Hepatocyte (in vitro differentiated cells): ENCODE measurements around the gene DRAP1. TPM values are rescaled to one million over a fixed set of nuclear protein-coding genes. Genes with fewer than 3 reads are reported as not detected.

Experiments used
- DNase-seq: peaks from one replicate; pipeline ENCODE4 v3.0.0-alpha.2; 2016; ENCODE audit warnings: low spot score
- H2AFZ ChIP-seq: fragments of 200-600 bp; sonication (generic); 2 replicates; pipeline ENCODE4 v1.6.0; 2016; ENCODE audit warnings: antibody characterized with exemption, mild to moderate bottlenecking
- H3K27ac ChIP-seq: fragments of 200-600 bp; sonication (generic); 2 replicates; pipeline ENCODE4 v1.5.1; 2016; ENCODE audit warnings: mild to moderate bottlenecking
- H3K27me3 ChIP-seq: fragments of 200-600 bp; sonication (generic); 2 replicates; pipeline ENCODE4 v1.6.1; 2016
- H3K36me3 ChIP-seq: fragments of 200-600 bp; sonication (generic); replicated peaks from 2 replicates; pipeline ENCODE4 v1.5.1; 2016; ENCODE audit warnings: low read depth; ENCODE audit not compliant: insufficient read depth
- H3K4me1 ChIP-seq: fragments of 200-600 bp; sonication (generic); 2 replicates; pipeline ENCODE4 v1.5.1; 2016; ENCODE audit warnings: mild to moderate bottlenecking, moderate library complexity; ENCODE audit not compliant: insufficient read depth
- H3K4me2 ChIP-seq: fragments of 200-600 bp; sonication (generic); 2 replicates; pipeline ENCODE4 v1.6.0; 2016
- H3K4me3 ChIP-seq: fragments of 200-600 bp; sonication (generic); 2 replicates; pipeline ENCODE4 v1.5.1; 2016; ENCODE audit warnings: mild to moderate bottlenecking
- H3K79me2 ChIP-seq: fragments of 200-600 bp; sonication (generic); 2 replicates; pipeline ENCODE4 v1.6.0; 2017; ENCODE audit warnings: mild to moderate bottlenecking
- H3K9me2 ChIP-seq: fragments of 200-600 bp; sonication (generic); replicated peaks from 2 replicates; pipeline ENCODE4 v1.6.0; 2017; ENCODE audit warnings: mild to moderate bottlenecking; ENCODE audit not compliant: insufficient read depth
- H3K9me3 ChIP-seq: fragments of 200-600 bp; sonication (generic); 2 replicates; pipeline ENCODE4 v1.5.1; 2016; ENCODE audit warnings: low read depth, mild to moderate bottlenecking
- H4K20me1 ChIP-seq: fragments of 200-600 bp; sonication (generic); 2 replicates; pipeline ENCODE4 v1.6.0; 2016; ENCODE audit warnings: mild to moderate bottlenecking; ENCODE audit not compliant: insufficient read depth, poor library complexity, severe bottlenecking
- CTCF ChIP-seq: fragments of 200-600 bp; sonication (generic); IDR thresholded peaks from 2 replicates; pipeline ENCODE4 v1.5.1; 2016; ENCODE audit warnings: antibody characterized with exemption, mild to moderate bottlenecking; ENCODE audit not compliant: poor library complexity
- EZH2 ChIP-seq: fragments of 200-600 bp; sonication (generic); IDR thresholded peaks from 2 replicates; pipeline ENCODE4 v1.6.1; 2016; ENCODE audit warnings: antibody characterized with exemption, mild to moderate bottlenecking, borderline replicate concordance
- EZH2phosphoT487 ChIP-seq: fragments of 200-600 bp; sonication (generic); IDR thresholded peaks from one replicate; pipeline ENCODE4 v1.6.1; 2018; ENCODE audit warnings: antibody characterized with exemption, mild to moderate bottlenecking, low read depth, moderate library complexity; ENCODE audit not compliant: unreplicated experiment, severe bottlenecking
- WGBS: methylation state at CpG from one replicate; pipeline ENCODE4 v1.1.6; 2016; ENCODE audit warnings: low lambda C conversion rate; ENCODE audit errors: missing lambda C conversion rate; 5-methylcytosine and 5-hydroxymethylcytosine counted together
- polyA plus RNA-seq: library from polyadenylated mRNA; unstranded; fragments of >200 nt; fragmentation: Nextera tagmentation; extraction: Ambion mirVana; gene quantifications from 2 replicates; pipeline ENCODE4 v1.2.1, GENCODE V29; 2016
- total RNA-seq: library from RNA; depleted of rRNA; stranded (reverse); fragments of >200 nt; gene quantifications from 2 replicates; pipeline ENCODE4 v1.2.3, GENCODE V29; 2014

Gene DRAP1
- total and polyA plus RNA-seq, 2 experiments from 2014 or later: 59.1 to 158 TPM

GRCh38 chr11:65895482-65895981 lies 23.7 kb upstream of the DRAP1 start:
- H3K4me2 ChIP-seq: no peak overlapping the region

GRCh38 chr11:65896034-65896999 lies 22.9 kb upstream of the DRAP1 start:
- Histone ChIP-seq H3K4me1 (peaks cover 21% of the 10 kb centered on the region), H3K36me3 (no peaks in the 10 kb centered on the region), H3K79me2 (peaks cover 8% of the 10 kb centered on the region), H3K9me3 (no peaks in the 10 kb centered on the region), H2AFZ (no peak overlapping the region), H3K4me2 (no peak overlapping the region), H3K9me2 (no peaks in the 10 kb centered on the region), H3K27ac (no peak overlapping the region), H4K20me1 (no peaks in the 10 kb centered on the region), H3K27me3 (peaks cover 21% of the 10 kb centered on the region), H3K4me3 (no peak overlapping the region)
- 87% methylated on average over 14 of the region's 14 CpGs for WGBS
- TF ChIP-seq EZH2 (no peak), CTCF (no peak), EZH2phosphoT487 (no peak)
- no peak for DNase-seq

More at GRCh38 chr11:65895482-65895981, 23.7 kb upstream of the DRAP1 start:
- no peaks in the 10 kb centered on the region for H3K36me3 ChIP-seq
- peaks cover 15% of the 10 kb centered on the region for H3K27me3 ChIP-seq
- no peaks in the 10 kb centered on the region for H3K9me3 ChIP-seq
- H2AFZ ChIP-seq: no peak overlapping the region
- no peak for TF ChIP-seq EZH2phosphoT487
- no peak for DNase-seq
- H4K20me1 ChIP-seq: no peaks in the 10 kb centered on the region
- no peak overlapping the region for H3K27ac ChIP-seq
- no peaks in the 10 kb centered on the region for H3K9me2 ChIP-seq
- WGBS: 94% methylated on average over 5 of the region's 5 CpGs
- H3K79me2 ChIP-seq: peaks cover 8% of the 10 kb centered on the region
- no peak overlapping the region for H3K4me3 ChIP-seq
- H3K4me1 ChIP-seq: peaks cover 29% of the 10 kb centered on the region

- Histone ChIP-seq H3K4me1 (peaks cover 14% of the 10 kb centered on the region), H3K27ac (no peak overlapping the region), H3K9me2 (no peaks in the 10 kb centered on the region), H3K27me3 (peaks cover 25% of the 10 kb centered on the region), H2AFZ (no peak overlapping the region), H3K36me3 (no peaks in the 10 kb centered on the region), H3K79me2 (peaks cover 3% of the 10 kb centered on the region), H3K9me3 (no peaks in the 10 kb centered on the region), H3K4me3 (no peak overlapping the region), H3K4me2 (no peak overlapping the region), H4K20me1 (no peaks in the 10 kb centered on the region)
- WGBS: 92% methylated on average over 4 of the region's 4 CpGs
- DNase-seq: no peak
- TF ChIP-seq EZH2phosphoT487 (no peak), EZH2 (no peak), CTCF (no peak)
Observed at GRCh38 chr11:65897020-65897471, 22.2 kb upstream of the DRAP1 start.

- Histone ChIP-seq H4K20me1 (no peaks in the 10 kb centered on the region), H3K79me2 (no peaks in the 10 kb centered on the region), H2AFZ (peak overlapping the region; percentile 63), H3K9me3 (no peaks in the 10 kb centered on the region), H3K4me2 (peak overlapping the region; percentile 93), H3K27ac (no peak overlapping the region), H3K9me2 (no peaks in the 10 kb centered on the region), H3K36me3 (no peaks in the 10 kb centered on the region), H3K4me1 (peaks cover 15% of the 10 kb centered on the region), H3K4me3 (no peak overlapping the region), H3K27me3 (peaks cover 25% of the 10 kb centered on the region)
- TF ChIP-seq EZH2: no peak
- TF ChIP-seq CTCF: no peak
- TF ChIP-seq EZH2phosphoT487: no peak
- DNase-seq: no peak
- WGBS: 31% methylated on average over 26 of the region's 28 CpGs
Observed at GRCh38 chr11:65898656-65899355, 20.4 kb upstream of the DRAP1 start.
